C4-2B (cell line): Measurements from ENCODE around the gene CRIP1.
A peak's percentile ranks its signal among the peaks of the same experiment; 100 is the strongest.

Experiments used
- H3K27ac ChIP-seq: fragments of 450-650 bp; 2 replicates; pipeline ENCODE4 v1.5.1; 2017
- ZFX ChIP-seq: fragments of 450-650 bp; IDR thresholded peaks from 2 replicates; pipeline ENCODE4 v1.6.1; 2017
- TF ChIP-seq, protein P1 (sequence below): fragments of 450-650 bp; conservative IDR thresholded peaks from 2 replicates; pipeline ENCODE4 v1.5.1; 2017; ENCODE audit warnings: mild to moderate bottlenecking

The CRIP1 gene

GRCh38 chr14:105485739-105486162 lies 935 bp upstream of the CRIP1 start:
- TF ChIP-seq, protein P1, sequence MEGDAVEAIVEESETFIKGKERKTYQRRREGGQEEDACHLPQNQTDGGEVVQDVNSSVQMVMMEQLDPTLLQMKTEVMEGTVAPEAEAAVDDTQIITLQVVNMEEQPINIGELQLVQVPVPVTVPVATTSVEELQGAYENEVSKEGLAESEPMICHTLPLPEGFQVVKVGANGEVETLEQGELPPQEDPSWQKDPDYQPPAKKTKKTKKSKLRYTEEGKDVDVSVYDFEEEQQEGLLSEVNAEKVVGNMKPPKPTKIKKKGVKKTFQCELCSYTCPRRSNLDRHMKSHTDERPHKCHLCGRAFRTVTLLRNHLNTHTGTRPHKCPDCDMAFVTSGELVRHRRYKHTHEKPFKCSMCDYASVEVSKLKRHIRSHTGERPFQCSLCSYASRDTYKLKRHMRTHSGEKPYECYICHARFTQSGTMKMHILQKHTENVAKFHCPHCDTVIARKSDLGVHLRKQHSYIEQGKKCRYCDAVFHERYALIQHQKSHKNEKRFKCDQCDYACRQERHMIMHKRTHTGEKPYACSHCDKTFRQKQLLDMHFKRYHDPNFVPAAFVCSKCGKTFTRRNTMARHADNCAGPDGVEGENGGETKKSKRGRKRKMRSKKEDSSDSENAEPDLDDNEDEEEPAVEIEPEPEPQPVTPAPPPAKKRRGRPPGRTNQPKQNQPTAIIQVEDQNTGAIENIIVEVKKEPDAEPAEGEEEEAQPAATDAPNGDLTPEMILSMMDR = peak; percentile 32; the same call in 1 of the 2 replicates
- no peak for TF ChIP-seq ZFX
- no peak overlapping the region for H3K27ac ChIP-seq

DNA sequence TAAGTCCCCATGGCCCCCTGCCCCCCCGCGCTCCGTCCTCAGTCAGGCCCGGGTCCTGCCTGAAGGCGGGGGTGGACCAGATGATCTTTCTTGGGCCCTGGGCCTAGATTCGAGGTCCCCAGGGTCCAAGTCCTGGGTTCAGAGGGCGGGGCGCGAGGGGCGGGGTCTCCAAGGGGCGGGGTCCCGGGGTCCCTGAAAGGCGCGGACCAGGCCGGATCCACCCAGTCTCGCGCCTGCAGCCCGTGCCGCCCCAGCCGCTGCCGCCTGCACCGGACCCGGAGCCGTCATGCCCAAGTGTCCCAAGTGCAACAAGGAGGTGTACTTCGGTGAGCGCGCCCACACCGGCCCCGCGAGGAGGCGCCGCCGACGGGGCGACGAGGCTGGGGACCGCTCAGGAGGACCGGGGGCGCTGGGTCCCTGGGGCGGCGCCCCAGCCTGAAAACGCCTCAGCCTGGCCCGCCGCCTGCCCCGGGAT lies 325 bp downstream of the CRIP1 start:
- H3K27ac ChIP-seq = no peak overlapping the region
- no peak for TF ChIP-seq ZFX
- TF ChIP-seq, protein P1 = no peak

GRCh38 chr14:105487449-105487985 lies 831 bp downstream of the CRIP1 start:
- TF ChIP-seq, protein P1 = no peak
- TF ChIP-seq ZFX = no peak
- no peak overlapping the region for H3K27ac ChIP-seq

DNA sequence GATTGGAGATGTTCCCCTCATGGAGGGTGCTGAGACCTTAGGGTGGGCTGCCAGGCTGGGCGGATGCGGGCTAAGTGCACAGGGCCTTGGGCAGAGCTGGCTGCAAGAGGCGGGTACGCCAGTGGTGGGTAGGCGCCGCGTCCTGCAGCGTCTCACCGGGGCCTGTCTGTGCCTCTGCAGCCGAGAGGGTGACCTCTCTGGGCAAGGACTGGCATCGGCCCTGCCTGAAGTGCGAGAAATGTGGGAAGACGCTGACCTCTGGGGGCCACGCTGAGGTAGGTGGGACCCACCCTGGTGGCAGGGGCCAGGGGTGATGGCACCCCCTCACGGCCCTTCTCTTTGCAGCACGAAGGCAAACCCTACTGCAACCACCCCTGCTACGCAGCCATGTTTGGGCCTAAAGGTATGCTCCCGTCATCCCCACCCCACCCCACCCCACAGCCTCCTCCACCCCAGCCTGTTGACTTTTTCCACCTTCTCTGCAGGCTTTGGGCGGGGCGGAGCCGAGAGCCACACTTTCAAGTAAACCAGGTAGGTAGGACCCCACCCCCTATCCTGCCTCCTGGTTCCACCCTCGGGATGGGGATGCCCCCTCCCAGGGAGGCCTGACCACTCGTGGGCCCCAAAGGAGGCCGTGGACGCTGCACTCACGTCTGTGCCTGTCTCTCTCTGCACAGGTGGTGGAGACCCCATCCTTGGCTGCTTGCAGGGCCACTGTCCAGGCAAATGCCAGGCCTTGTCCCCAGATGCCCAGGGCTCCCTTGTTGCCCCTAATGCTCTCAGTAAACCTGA lies 1.5 kb downstream of the CRIP1 start:
- TF ChIP-seq, protein P1 = no peak
- no peak overlapping the region for H3K27ac ChIP-seq

- H3K27ac ChIP-seq = peak overlapping the region; percentile 93
- no peak for TF ChIP-seq ZFX
Observed at GRCh38 chr14:105488781-105489541, 2.3 kb downstream of the CRIP1 start.

DNA sequence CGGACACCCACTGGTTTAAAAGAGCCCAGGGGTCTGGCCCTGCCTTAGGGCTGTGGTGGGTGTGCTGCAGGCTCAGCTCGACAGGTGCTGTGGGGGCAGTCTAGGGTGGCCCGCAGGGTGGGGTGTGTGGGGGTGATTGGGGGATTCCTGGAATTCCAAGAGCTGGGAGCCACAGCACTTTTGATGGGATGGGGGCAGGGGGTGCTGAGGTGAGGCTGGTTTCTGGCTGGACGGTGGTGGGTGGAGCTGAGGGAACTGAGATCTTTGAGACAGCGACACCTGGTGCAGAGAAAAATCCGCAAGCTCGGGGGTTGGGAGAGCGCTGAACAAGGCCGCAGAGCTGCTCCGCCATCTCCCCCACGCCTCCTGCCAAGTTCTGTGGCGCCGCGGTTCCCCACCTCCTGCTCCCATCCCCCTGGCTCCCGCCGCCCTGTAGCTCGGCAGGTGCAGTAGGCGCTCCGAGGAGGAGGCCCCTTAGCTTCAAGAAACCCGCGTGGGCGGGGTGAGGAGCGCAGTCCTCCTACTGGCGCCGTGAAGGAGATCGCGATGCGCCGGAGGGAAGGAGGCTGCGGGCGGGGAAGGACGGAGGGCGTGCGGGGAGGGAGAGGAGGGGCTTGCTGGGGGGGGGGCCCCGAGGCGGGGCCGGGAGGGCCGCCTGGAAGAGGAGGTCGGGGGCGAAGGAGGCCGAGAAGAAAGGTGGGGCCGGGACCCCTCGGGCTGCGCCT lies 3.0 kb downstream of the CRIP1 start:
- TF ChIP-seq, protein P1 = peak; percentile 13
- peak; percentile 30; the same call in 1 of the 2 replicates for TF ChIP-seq ZFX
- H3K27ac ChIP-seq = peak overlapping the region; percentile 93

- no peak for TF ChIP-seq ZFX
- peak overlapping the region; percentile 93 for H3K27ac ChIP-seq
Observed at GRCh38 chr14:105490267-105490571, 3.5 kb downstream of the CRIP1 start.
